HUES6 (cell line): ENCODE results near the gene MAFB.

Experiments used
- H3K27ac ChIP-seq: 2 replicates; pipeline ENCODE4 v1.7.0; 2013; ENCODE audit warnings: low read depth, mild to moderate bottlenecking, low read length, inconsistent platforms
- H3K27me3 ChIP-seq: 2 replicates; pipeline ENCODE4 v1.6.1; 2013; ENCODE audit warnings: low read length; ENCODE audit not compliant: control insufficient read depth, insufficient read depth
- H3K36me3 ChIP-seq: 2 replicates; pipeline ENCODE4 v1.6.1; 2013; ENCODE audit warnings: low read length; ENCODE audit not compliant: control insufficient read depth, insufficient read depth
- H3K4me1 ChIP-seq: 2 replicates; pipeline ENCODE4 v1.6.1; 2013; ENCODE audit warnings: low read length; ENCODE audit not compliant: control insufficient read depth, insufficient read depth
- H3K4me3 ChIP-seq: 2 replicates; pipeline ENCODE4 v1.5.1; 2013; ENCODE audit warnings: low read depth, low read length
- H3K9ac ChIP-seq: one replicate; pipeline ENCODE4 v1.6.1; 2013; ENCODE audit warnings: mild to moderate bottlenecking, low read length
- H3K9me3 ChIP-seq: 2 replicates; pipeline ENCODE4 v1.6.1; 2013; ENCODE audit warnings: low read depth, low read length; ENCODE audit not compliant: control insufficient read depth, insufficient read depth

The MAFB gene

DNA sequence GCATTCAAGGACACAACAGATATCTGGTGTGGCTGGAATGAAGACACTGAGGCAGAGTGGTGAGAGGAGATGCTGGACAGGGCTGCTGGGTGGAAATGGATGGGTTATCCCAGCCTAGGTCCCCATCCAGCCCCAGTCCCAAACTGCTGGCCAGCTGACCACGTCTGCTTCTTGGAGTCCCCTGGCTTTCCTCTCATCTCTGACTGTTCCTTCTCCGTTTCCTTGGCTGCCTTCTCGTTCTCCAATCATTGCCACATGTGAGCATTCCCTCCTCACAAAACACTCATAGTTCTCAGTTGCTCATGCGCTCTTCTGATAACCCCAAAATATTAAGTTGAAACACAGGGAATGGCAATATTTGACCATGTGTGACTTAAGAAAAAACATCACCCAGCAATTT is 31.5 kb downstream of the MAFB start:
- Histone ChIP-seq H3K27ac (no peak overlapping the region), H3K9me3 (no peaks in the 10 kb centered on the region), H3K4me1 (no peaks in the 10 kb centered on the region), H3K4me3 (no peak overlapping the region), H3K9ac (no peak overlapping the region), H3K27me3 (0 out of 2 replicates have a peak, but pooled peaks cover 4% of the 10 kb centered on the region), H3K36me3 (no peaks in the 10 kb centered on the region)

DNA sequence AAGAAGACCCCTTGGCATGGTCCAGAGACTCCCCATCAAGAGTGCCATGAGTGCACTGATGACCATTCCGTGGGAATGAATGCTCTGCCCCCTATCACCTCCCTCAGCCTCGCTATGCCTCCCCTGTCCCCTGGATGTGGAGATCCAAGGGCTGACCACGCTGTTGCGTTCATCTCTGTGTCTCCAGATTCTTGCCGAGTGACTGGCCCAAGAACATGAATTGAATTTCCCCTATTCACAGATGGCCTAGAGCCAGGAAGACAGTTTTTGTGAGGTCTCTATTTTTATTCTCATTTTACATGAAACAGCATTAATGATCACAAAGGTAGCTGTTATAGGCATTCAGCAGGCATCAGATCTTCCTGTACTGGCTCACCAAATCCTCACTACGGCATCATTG is 33.6 kb downstream of the MAFB start:
- H3K4me3 ChIP-seq = no peak overlapping the region
- H3K36me3 ChIP-seq = no peaks in the 10 kb centered on the region
- no peaks in the 10 kb centered on the region for H3K9me3 ChIP-seq
- 0 out of 2 replicates have a peak, but pooled peaks cover 4% of the 10 kb centered on the region for H3K27me3 ChIP-seq
- H3K4me1 ChIP-seq = no peaks in the 10 kb centered on the region
- no peak overlapping the region for H3K27ac ChIP-seq
- no peak overlapping the region for H3K9ac ChIP-seq

DNA sequence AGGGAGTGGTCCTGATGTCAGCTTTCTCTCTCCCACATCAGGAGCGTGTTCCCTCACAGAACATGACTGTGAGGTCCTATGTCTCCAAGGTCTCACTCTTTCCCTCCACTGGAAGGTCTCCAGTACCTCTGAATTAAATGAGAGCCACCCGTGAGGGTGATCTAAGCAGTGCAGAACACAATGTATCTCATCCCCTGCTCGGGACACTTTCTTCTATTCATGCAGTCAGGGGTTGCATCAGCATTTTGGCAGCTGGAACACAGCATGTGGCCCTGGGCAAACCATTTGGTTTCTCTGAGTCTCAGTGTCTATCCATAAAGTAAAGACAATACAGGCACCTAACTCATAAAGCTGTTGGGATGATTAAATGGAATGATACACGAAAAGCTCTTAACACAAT is 34.2 kb downstream of the MAFB start:
- no peaks in the 10 kb centered on the region for H3K4me1 ChIP-seq
- no peak overlapping the region for H3K27ac ChIP-seq
- no peaks in the 10 kb centered on the region for H3K36me3 ChIP-seq
- no peak overlapping the region for H3K9ac ChIP-seq
- 0 out of 2 replicates have a peak, but pooled peaks cover 2% of the 10 kb centered on the region for H3K27me3 ChIP-seq
- H3K9me3 ChIP-seq = no peaks in the 10 kb centered on the region
- no peak overlapping the region for H3K4me3 ChIP-seq

DNA sequence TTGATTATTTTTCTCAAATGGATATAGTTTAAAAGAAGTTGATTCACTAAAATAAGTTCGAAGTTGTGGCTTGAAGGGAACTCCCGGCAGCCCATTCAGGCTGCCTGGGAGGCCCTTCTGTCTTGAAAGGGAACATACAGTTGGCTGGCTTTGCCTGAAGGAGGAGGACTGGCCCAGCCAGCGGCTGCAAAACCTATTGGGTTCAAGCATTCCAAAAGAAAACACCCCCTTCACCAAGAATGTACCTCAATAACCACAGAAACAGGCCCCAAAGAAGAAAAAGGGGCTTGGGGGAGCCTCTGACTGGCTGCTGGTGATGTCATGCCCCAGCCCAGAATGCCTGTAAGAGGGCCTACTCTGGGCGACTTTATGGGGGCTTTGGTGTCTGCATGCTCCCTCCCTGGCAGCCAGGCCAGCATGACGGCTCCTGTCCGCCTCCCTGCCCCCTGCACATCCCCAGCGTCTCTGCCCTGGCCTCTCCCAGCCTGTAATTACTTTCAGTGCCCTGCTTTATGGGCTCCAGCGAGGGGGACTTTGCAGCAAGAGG is 36.5 kb downstream of the MAFB start:
- no peak overlapping the region for H3K27ac ChIP-seq
- no peak overlapping the region for H3K9ac ChIP-seq
- no peaks in the 10 kb centered on the region for H3K9me3 ChIP-seq
- H3K36me3 ChIP-seq = no peaks in the 10 kb centered on the region
- no peaks in the 10 kb centered on the region for H3K4me1 ChIP-seq
- no peak overlapping the region for H3K4me3 ChIP-seq
- no peaks in the 10 kb centered on the region for H3K27me3 ChIP-seq

DNA sequence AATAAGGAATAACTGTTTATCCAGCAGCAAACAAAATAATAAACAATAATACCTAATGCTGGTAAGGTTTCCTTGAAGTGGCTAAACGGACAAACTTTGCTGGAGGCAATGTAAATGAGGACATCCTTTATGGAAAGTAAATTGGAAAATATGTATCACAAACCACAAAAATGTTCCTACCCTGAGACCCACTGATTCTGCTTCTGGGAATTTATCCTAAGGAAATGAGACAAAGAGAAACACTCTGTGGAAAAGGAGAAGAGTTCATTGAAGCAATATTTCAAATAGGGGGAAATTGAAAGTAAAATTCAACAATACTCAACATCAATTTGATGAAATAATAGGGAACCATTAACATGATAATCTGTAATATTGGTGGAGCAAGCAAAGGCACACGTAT is 37.9 kb downstream of the MAFB start:
- Histone ChIP-seq H3K9me3 (no peaks in the 10 kb centered on the region), H3K9ac (no peak overlapping the region), H3K27me3 (no peaks in the 10 kb centered on the region), H3K4me3 (no peak overlapping the region), H3K27ac (no peak overlapping the region), H3K36me3 (no peaks in the 10 kb centered on the region), H3K4me1 (no peaks in the 10 kb centered on the region; the same call in 1 of the 2 replicates)

DNA sequence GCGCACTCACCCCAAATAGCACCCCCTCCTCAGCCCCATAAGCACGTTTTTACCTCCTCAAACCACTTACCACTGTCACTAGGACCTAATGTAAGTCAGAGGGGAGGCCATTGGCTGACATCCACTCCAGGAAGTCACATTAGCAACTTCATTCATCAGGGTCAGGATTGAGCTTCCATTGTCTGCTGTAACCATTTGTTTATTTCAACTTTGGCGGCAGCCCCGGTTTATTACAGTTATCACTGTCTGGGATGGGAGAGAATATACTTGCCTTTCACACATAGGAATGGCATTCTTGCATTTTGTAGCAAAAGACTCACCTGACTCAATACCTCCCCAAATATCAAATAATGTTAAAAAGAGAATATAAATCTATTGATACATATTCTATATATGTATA is 38.3 kb downstream of the MAFB start:
- Histone ChIP-seq H3K9ac (no peak overlapping the region), H3K36me3 (no peaks in the 10 kb centered on the region), H3K9me3 (no peaks in the 10 kb centered on the region), H3K4me3 (no peak overlapping the region), H3K27ac (no peak overlapping the region), H3K4me1 (no peaks in the 10 kb centered on the region; the same call in 1 of the 2 replicates), H3K27me3 (no peaks in the 10 kb centered on the region)

DNA sequence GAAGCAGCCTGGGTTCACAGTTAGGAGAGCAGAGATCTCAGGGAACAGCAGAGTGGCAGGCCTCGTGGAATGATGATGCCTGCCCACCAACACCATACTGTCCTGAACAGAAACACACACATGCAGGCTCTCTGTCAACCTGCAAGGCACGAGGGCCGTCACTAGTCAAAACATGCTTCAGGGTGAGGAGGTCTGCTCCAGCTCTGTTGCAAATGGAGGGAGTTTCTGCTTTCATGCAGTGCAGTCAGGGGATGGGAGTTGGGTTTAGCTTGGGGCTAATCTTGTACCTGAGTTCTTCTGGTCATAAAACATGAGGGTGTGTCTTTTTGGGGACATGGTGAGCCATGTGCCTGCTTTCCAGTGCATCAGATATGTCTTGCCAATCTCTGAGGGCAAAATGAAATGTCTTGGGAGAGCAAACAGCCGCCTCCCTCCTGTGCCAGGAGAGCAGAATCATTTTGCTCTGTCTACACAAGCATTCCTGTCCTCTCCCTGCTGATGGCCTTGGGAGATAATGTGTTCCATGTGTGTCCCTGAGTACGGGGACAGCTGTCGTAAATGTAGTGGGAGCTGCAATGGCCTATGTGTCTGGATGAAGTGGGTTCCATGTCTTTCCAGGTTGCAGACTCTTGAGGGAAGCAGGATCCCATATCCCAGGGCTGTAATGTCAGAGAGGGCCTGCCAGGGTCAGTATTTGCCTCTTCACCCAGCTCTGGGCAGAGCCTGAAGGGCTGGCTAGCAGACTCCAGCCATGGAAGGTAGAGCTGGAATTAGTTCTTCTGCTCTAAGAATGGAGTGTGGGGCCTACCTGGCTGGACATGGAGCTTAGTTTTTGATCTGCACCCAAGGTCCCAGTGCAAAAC is 40.6 kb downstream of the MAFB start:
- H3K27me3 ChIP-seq = no peaks in the 10 kb centered on the region
- H3K9me3 ChIP-seq = no peaks in the 10 kb centered on the region
- no peaks in the 10 kb centered on the region for H3K36me3 ChIP-seq
- H3K9ac ChIP-seq = no peak overlapping the region
- H3K4me1 ChIP-seq = no peaks in the 10 kb centered on the region; the same call in 1 of the 2 replicates
- no peak overlapping the region for H3K27ac ChIP-seq
- H3K4me3 ChIP-seq = no peak overlapping the region

DNA sequence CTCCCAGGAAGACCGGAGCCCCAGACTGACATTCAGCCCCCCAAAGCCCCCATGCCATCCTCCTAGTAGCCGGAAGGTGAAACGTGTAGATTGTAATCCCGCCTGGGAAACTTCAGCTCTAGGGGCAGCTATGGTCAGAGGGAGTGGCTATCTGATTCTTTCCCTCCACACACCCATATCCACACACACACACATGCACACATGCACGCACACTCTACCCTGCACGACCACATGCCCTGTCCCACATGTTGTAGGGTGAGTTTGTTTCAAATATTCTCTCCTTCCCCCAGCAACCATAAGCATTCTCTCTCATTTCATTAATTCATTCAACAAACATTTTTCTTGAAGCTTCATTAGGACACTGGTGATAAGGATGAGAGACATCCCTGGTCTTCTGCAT is 42.2 kb downstream of the MAFB start:
- Histone ChIP-seq H3K9ac (no peak overlapping the region), H3K36me3 (no peaks in the 10 kb centered on the region), H3K9me3 (no peaks in the 10 kb centered on the region), H3K4me1 (no peaks in the 10 kb centered on the region; the same call in 1 of the 2 replicates), H3K27ac (no peak overlapping the region), H3K27me3 (no peaks in the 10 kb centered on the region), H3K4me3 (no peak overlapping the region)

DNA sequence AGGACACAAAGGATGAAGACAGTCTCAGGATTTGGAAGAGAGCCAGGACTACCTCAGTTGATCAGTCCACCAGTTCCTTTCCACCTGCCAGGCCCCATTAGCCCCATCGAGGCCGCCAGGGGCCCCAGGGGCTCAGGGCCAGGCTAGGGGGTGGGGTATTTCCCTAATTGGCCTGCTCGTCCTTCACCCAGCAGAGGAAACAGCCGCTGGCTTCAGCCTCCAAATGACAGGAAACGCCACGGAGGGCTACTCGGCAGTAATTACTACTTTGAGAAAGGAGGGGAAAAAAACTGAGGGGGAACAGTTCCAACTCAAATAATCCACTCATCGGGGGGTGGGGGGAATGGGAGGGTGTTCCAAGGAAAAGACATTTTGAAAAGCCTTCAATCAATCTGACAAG is 42.7 kb downstream of the MAFB start:
- Histone ChIP-seq H3K36me3 (no peaks in the 10 kb centered on the region), H3K9me3 (no peaks in the 10 kb centered on the region), H3K27me3 (no peaks in the 10 kb centered on the region), H3K27ac (no peak overlapping the region), H3K9ac (no peak overlapping the region), H3K4me1 (no peaks in the 10 kb centered on the region; the same call in 1 of the 2 replicates), H3K4me3 (no peak overlapping the region)

DNA sequence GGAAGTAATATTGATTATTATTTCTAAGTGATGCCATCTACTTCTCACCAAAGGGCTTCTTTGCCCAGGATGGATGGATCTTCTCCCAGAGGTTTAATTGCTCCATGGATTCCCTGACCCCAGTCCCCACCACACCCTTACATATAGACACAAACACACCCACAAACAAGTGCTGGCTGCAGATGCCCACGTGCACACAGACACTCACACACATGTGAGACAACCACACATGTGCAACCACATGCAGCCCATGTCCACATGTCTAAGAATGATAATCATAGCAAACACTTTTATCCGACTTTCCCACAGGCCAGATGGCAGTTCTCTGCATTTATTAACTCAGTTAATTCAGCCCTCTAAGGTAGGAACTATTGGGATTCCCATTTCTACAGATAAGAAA is 44.2 kb downstream of the MAFB start:
- no peaks in the 10 kb centered on the region for H3K36me3 ChIP-seq
- no peaks in the 10 kb centered on the region; the same call in 1 of the 2 replicates for H3K4me1 ChIP-seq
- H3K9ac ChIP-seq = no peak overlapping the region
- no peaks in the 10 kb centered on the region for H3K9me3 ChIP-seq
- H3K27me3 ChIP-seq = no peaks in the 10 kb centered on the region
- no peak overlapping the region for H3K4me3 ChIP-seq
- H3K27ac ChIP-seq = no peak overlapping the region

DNA sequence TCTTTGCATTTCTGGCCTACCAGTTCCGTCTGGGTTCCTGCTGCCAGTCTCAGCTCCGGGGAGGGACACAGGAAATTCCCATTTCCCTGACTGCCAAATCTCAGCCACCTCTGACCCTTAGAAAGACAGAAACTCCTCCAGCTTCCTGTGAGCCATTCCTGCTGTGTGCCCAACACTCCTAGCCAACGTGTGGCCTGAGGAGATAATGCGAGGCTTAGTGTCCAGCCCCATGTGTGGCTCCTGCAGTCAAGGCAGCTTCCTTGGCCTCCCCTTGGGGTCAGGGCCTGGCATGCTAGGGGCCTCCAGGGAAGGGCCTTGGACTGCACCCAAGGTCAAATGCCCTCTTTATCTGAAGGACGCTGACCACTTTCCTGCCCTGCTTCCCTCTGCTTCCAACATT is 45.1 kb downstream of the MAFB start:
- Histone ChIP-seq H3K27ac (no peak overlapping the region), H3K27me3 (no peaks in the 10 kb centered on the region), H3K36me3 (no peaks in the 10 kb centered on the region), H3K9me3 (no peaks in the 10 kb centered on the region), H3K9ac (no peak overlapping the region), H3K4me1 (no peaks in the 10 kb centered on the region; the same call in 1 of the 2 replicates), H3K4me3 (no peak overlapping the region)
